Activated T-helper 1 cell treated with anti-CD3 and anti-CD28 coated beads, Interleukin-2, amount 50 U/mL, for 16 hours (primary cell): ENCODE measurements around the gene CACNB4.
"Not testable (repeated sequence)": the region's sequence is repeated elsewhere in the genome, so short reads cannot be mapped to it uniquely, and the experiment has no call there.

Experiments
- DNase-seq, 2 donors: peaks; one replicate each; pipeline ENCODE4 v3.0.0-alpha.2; 2020; ENCODE audit warnings: low read depth in 1 of 2, low spot score in 1 of 2

Gene CACNB4

DNA sequence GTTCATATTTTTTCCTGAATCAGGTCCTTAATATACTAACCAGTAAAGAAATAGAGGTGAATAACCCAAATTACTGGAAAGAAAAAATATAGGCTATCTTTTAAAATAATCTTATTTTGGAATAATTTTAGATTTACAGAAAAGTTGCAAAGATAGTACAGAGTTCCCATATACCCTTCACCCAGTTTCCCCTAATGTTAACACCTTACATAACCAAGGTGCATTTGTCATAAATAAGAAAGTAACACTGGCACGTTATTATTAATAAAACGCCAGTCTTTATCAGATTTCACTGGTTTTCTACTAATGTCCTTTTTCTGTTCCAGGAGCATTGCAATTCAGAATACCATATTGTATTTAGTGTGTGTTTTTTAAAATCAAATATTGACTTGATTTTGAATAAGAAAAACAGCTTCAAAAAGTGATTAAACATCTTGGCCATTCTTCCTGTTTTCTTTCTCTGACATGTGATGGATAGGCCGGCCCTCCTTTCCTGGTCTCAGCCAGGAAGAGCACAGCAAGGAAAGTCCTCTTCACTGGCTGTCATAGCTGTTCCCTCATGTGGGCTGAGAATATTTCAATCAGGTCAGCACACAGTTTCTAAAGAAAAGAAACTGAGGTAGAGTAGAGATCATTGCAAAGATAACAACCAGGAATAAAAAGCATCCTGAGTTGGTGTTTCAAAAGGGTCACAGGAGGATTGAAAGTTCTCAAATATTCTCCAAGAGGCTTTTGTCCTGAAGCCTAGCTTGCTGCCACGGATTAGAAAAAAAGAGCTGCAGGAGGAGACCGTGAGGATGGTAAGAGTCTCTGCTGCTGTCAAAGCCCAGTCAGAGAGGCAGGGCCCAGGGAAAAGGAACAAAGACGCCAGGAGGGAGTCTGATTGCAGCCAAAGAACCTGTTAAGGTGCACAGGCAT is 191.3 kb downstream of the CACNB4 start:
- no peak for DNase-seq

DNA sequence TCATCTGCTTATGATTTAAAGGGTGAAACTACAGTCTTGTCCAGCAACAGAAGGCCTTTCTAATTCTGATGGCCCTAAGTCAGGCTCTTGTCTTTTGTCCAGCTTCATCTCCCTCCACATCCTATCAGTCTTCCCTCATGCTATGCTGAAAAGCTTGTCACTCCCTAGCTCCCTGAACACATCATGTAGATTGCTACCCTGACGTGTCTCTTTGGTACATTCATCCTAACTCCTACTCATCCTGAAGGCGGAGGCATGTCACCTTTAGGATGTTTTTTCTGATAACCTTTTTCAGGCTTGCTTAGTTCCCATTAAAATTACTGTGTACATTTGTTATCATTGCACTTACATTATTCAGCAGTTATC is 192.2 kb downstream of the CACNB4 start:
- DNase-seq: no peak

GRCh38 chr2:151905963-151906632 is 192.7 kb downstream of the CACNB4 start:
- no peak for DNase-seq

DNA sequence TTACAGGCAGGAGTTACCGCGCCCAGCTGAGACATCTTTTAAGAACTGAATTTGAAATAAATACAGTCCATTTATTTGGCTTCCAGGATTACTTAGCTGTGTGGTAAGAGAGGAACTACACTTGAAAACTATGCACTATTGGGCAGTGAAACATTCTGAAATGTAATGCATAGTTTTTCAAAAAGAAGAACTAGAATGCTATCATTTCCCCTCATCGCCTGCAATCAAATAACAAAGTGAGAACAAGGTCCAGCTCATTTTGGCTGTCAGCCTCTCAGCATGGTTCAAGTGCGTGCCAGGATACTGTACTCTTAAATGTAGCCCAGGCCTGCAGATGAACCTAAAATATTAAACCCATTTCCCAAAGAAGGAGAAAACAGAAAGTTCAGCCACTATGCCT is 194.0 kb downstream of the CACNB4 start:
- no peak for DNase-seq

- no peak for DNase-seq
Measured at GRCh38 chr2:151904021-151904420, 194.8 kb downstream of the CACNB4 start.

DNA sequence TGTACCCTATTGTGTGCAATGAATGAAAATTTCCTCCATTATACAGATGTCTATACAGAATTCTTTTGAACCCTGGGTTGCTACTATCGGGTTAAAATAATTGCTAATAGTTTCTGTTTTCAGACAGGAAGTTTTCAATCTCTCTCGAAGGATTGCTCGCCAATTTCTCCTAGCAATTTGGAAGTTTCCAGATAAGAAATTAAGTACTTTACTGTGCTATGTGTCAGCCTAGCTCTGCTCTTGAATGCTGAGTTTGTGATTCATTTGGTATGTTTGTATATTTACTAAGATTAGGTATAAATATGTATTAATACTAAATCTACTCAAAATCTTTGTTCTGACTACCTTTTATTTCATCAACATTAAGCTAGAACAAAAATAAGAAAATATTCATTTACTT is 196.0 kb downstream of the CACNB4 start:
- DNase-seq: no peak

- DNase-seq: no peak
Measured at GRCh38 chr2:151900331-151900730, 198.5 kb downstream of the CACNB4 start.

DNA sequence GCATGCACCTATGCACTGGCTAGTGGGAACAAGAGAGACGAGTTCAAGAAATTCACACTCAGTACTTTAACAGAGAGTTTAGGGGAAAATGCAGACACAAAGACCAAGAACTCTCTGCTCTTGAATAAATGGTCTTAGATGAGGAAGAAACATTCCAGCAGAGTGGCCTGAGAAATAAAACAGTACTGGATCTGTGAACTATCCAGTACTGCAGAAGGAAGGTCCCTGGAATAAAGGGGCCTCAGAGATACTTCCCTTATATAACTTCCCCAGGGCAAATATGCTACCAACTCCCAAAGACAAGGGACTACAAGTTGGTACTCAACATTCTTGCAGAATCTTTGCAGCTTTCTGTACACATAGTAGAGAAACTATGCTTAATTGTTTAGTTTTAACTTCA is 199.7 kb downstream of the CACNB4 start:
- DNase-seq: no peak

DNA sequence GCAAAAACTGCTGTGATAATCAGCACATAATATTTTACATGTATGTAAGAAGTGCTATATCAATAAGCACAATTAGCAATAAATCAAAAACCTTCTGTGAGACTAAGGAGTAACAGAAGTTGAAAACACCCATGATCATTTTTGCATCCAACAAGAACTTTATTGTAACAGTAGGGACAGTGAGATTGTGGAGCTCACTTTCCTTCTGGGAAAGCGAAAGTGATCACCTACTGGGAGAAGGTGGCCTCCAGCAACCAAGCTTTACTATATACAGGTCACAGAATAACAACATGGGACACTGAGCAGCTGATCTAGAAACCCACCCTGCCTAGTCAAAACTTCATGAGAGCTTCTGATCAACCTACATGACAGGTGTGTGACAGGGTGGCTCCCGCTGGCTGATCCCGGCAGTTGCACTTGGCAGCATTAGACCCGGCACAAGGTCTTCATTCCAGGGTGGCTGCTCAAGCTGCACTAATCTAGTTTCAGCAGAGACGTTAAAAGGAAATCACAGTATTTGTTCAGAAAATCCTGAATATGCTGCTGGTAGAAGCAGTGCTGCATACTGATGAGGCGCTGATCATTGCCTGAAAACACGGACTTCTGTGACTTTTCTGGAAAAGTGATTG is 207.2 kb downstream of the CACNB4 start:
- DNase-seq: no peak

GRCh38 chr2:151887164-151887563 is 211.7 kb downstream of the CACNB4 start:
- DNase-seq: no peak

- DNase-seq: no peak
Measured at GRCh38 chr2:151886241-151886640, 212.6 kb downstream of the CACNB4 start.

GRCh38 chr2:151882786-151883445 is 215.9 kb downstream of the CACNB4 start:
- DNase-seq: no peak

DNA sequence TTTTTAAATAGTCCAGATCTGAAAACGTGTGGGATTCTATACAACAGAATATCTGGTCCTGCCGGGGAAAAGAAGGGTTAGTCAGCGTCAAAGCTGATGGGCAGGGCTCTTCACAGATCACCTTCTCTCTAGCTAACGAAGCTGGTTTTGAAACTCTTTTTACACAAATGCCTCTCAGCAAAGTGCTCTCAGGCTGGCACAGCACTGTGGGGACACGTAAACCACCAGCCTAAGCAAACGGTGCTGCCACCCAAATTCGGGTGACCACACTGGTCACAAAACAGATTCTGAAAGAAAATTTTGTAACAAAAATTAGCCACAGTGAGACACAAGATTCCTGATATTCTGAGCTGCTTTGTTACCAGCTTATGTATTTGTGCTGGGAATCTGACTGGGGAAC is 217.5 kb downstream of the CACNB4 start:
- no peak for DNase-seq

- no peak for DNase-seq
Measured at GRCh38 chr2:151880586-151880985, 218.3 kb downstream of the CACNB4 start.

- no peak for DNase-seq
Measured at GRCh38 chr2:151878655-151879563, 219.9 kb downstream of the CACNB4 start.

GRCh38 chr2:151878204-151878603 is 220.6 kb downstream of the CACNB4 start:
- no peak for DNase-seq

DNA sequence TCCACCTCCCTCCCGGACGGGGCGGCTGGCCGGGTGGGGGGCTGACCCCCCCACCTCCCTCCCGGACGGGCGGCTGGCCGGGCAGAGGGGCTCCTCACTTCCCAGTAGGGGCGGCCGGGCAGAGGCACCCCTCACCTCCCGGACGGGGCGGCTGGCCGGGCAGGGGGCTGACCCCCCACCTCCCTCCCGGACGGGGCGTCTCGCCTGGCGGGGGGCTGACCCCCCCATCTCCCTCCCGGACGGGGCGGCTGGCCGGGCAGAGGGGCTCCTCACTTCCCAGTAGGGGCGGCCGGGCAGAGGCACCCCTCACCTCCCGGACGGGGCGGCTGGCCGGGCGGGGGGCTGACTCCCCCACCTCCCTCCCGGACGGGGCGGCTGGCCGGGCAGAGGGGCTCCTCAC is 223.2 kb downstream of the CACNB4 start:
- not testable (repeated sequence) for DNase-seq

DNA sequence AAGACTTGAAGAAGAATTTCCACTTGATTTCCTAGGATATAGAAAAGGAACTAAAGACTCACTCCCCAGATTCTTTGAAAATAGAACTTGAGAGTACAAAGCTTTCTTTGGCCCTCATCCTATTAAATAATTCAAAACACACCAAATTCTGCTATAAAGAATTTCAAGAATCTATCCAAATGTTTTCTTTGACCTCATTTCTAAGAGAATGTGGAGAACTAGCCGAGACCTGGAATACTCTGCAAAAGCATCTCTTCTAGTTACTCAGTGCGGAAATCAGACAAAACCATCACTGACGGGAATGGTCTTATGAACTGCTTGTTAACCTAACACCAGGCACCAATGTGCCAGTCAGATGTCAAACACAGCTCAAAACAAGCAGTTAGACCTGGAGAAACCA is 226.4 kb downstream of the CACNB4 start:
- DNase-seq: no peak

DNA sequence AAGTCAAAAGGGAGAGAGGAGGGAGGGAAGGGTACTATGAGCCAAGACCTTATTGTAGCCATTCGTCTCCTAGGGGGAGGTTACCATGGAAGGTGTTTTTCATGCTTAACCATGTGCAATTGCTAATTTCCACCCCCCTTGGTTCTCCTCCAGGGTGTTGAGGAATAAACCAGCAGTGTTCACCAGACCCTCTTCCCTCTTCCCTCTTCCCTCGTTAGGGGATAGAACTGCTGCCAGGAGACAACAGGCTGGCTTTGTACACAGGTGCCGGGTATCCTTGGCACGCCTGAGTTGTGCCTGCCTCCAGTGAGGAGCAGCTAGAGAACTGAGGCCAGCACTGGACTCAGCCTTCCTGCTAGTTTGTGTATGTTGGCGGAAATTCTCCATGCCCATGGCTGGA is 229.6 kb downstream of the CACNB4 start:
- no peak for DNase-seq

DNA sequence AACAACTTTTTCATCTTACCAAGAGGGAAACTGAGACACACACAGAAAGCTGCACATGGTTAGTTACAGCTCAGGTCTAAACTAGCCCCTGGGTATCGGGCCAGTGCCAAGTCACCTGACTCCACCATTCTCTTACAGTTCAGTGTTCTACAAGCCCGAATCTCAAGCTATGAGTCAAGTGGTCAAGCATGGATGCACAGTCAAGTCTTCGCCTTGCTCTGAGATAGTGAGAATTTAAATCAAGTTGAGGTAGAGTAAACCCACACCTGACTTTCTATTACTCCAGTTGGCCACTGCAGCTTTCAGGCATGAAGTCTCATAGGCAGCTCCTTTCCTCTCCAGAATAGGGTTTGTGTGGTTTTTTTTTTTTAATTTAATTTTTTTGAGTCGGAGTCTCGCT is 236.1 kb downstream of the CACNB4 start:
- no peak for DNase-seq

- no peak for DNase-seq
Measured at GRCh38 chr2:151861174-151861573, 237.7 kb downstream of the CACNB4 start.
